ENCODE measurements around the gene NCR2. TPM values are rescaled to one million over a fixed set of nuclear protein-coding genes. Genes with fewer than 3 reads are reported as not detected.

Gene NCR2
- total and polyA plus RNA-seq, 9 of the 15 experiments (the other 6 are each of a cell fraction or from before 2014, with no cell fraction given): not detected

DNA sequence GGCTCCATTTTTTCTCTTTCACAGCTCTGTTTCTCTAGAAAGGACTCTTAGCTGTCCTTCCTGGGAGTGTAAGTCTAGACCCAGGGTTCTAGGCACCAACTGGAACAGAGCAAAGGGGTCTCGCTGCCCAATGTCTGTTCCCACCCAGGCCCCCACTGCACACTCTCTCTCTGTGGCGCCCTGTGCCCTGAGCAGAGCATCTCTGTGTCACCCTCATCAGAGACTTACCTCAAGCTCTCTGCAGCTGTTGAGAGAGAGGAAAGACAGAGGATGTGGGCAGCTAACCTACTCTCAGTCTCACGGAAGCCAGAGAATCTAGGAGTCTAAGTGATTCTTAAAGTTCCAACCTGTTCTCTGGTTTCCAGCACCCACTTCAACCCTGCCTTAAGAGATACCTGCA, 9.5 kb downstream of the NCR2 start:
- Histone ChIP-seq H3K4me2 (ENCODE audit: insufficient read depth, low read length) (no peak overlapping the region), H3K4me3 (no peak overlapping the region), H3K9me3 (replicated peaks; ENCODE audit: control insufficient read depth, insufficient read depth, low read depth, low read length) (peaks cover 2% of the 10 kb centered on the region; the same call in 1 of the 2 replicates), H3K4me1 (replicated peaks in 1 of 2; ENCODE audit: control insufficient read depth in 2 of 2, insufficient read depth in 2 of 2, low read length in 2 of 2) (no peaks in the 10 kb centered on the region), H3K79me2 (ENCODE audit: control insufficient read depth, insufficient read depth, low read length) (no peaks in the 10 kb centered on the region), H3K9me1 (ENCODE audit: control insufficient read depth, insufficient read depth, low read length) (no peaks in the 10 kb centered on the region), H4K20me1 (replicated peaks; ENCODE audit: control insufficient read depth, insufficient read depth, low read length) (no peaks in the 10 kb centered on the region), H3K36me3 (ENCODE audit: control insufficient read depth, insufficient read depth, low read length) (no peaks in the 10 kb centered on the region), H3K27ac (ENCODE audit: extremely low read depth, low read depth, low read length) (no peak overlapping the region), H2AFZ (ENCODE audit: low read depth, low read length) (no peak overlapping the region), H3K9ac (ENCODE audit: insufficient read depth in 1 of 2, low read depth in 2 of 2, low read length in 2 of 2) (no peak overlapping the region), H3K27me3 (ENCODE audit: control insufficient read depth in 2 of 2, insufficient read depth in 2 of 2, low read length in 2 of 2) (peaks cover 41 to 69% of the 10 kb centered on the region in 2 experiments)
- intact Hi-C loops (cut with micrococcal nuclease) (no loop called here), in situ Hi-C loops (cut with MboI) (no loop called here)
- CTCF ChIA-PET (ENCODE audit: low intra/inter-chr PET ratio): no interaction called here
- POLR2A ChIA-PET: interaction anchor here (0.7 to 1.0 kb wide), 3 partner anchors 8 to 38 kb away, joined by 3 to 5 read pairs (median 3); no protein-coding TSS in a partner anchor
- FAIRE-seq (no peak), ATAC-seq (no peak), DNase-seq (ENCODE audit: extremely low read depth in 1 of 4, low spot score in 3 of 4) (no peak)
- WGBS (ENCODE audit: insufficient coverage, low coverage, missing lambda C conversion rate): 4% methylated on average over 3 of the region's 3 CpGs
- TF ChIP-seq KAT7 (CRISPR knock-in tag; IDR thresholded peaks at IDR 0.05; ENCODE audit: borderline replicate concordance) (no peak), FOS (IDR thresholded peaks at IDR 0.05; ENCODE audit: extremely low read depth, insufficient read length) (no peak), SRSF9 (IDR thresholded peaks at IDR 0.05; ENCODE audit: borderline replicate concordance, low read depth, low read length) (no peak), HSF4 (CRISPR knock-in tag; IDR thresholded peaks at IDR 0.05; ENCODE audit: borderline replicate concordance) (no peak), RBM34 (IDR thresholded peaks at IDR 0.05; ENCODE audit: borderline replicate concordance, insufficient read depth, low read length) (no peak), OTX1 (CRISPR knock-in tag; IDR thresholded peaks at IDR 0.05) (no peak), TBL1XR1 (IDR thresholded peaks at IDR 0.05; ENCODE audit: low read length in 2 of 2) (no peak), POLR2H (tag; IDR thresholded peaks at IDR 0.05; ENCODE audit: low read depth) (no peak), XRCC4 (IDR thresholded peaks at IDR 0.05; ENCODE audit: extremely low read depth, insufficient read depth, insufficient read length) (no peak), SNRNP70 (optimal IDR thresholded peaks at IDR 0.05; ENCODE audit: low read depth, low read length) (no peak), NUFIP1 (IDR thresholded peaks at IDR 0.05; ENCODE audit: partially characterized antibody) (no peak), SIN3A (IDR thresholded peaks at IDR 0.05; ENCODE audit: borderline replicate concordance in 2 of 2, control insufficient read depth in 1 of 2, low read depth in 2 of 2, low read length in 2 of 2) (no peak), KDM5B (IDR thresholded peaks at IDR 0.05; ENCODE audit: insufficient replicate concordance, low read depth, low read length) (no peak), HOXB6 (CRISPR knock-in tag; IDR thresholded peaks at IDR 0.05; ENCODE audit: borderline replicate concordance) (no peak), ZNF589 (CRISPR knock-in tag; IDR thresholded peaks at IDR 0.05; ENCODE audit: low read depth) (no peak), NFXL1 (CRISPR knock-in tag; IDR thresholded peaks at IDR 0.05) (no peak)
- TF ChIP-seq, protein P1, sequence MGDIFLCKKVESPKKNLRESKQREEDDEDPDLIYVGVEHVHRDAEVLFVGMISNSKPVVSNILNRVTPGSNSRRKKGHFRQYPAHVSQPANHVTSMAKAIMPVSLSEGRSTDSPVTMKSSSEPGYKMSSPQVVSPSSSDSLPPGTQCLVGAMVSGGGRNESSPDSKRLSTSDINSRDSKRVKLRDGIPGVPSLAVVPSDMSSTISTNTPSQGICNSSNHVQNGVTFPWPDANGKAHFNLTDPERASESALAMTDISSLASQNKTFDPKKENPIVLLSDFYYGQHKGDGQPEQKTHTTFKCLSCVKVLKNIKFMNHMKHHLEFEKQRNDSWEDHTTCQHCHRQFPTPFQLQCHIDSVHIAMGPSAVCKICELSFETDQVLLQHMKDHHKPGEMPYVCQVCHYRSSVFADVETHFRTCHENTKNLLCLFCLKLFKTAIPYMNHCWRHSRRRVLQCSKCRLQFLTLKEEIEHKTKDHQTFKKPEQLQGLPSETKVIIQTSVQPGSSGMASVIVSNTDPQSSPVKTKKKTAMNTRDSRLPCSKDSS (IDR thresholded peaks at IDR 0.05; ENCODE audit: low read depth, partially characterized antibody): no peak
- TF ChIP-seq, protein P2, sequence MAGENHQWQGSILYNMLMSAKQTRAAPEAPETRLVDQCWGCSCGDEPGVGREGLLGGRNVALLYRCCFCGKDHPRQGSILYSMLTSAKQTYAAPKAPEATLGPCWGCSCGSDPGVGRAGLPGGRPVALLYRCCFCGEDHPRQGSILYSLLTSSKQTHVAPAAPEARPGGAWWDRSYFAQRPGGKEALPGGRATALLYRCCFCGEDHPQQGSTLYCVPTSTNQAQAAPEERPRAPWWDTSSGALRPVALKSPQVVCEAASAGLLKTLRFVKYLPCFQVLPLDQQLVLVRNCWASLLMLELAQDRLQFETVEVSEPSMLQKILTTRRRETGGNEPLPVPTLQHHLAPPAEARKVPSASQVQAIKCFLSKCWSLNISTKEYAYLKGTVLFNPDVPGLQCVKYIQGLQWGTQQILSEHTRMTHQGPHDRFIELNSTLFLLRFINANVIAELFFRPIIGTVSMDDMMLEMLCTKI (IDR thresholded peaks at IDR 0.05; ENCODE audit: partially characterized antibody): no peak
- TF ChIP-seq, protein P3, sequence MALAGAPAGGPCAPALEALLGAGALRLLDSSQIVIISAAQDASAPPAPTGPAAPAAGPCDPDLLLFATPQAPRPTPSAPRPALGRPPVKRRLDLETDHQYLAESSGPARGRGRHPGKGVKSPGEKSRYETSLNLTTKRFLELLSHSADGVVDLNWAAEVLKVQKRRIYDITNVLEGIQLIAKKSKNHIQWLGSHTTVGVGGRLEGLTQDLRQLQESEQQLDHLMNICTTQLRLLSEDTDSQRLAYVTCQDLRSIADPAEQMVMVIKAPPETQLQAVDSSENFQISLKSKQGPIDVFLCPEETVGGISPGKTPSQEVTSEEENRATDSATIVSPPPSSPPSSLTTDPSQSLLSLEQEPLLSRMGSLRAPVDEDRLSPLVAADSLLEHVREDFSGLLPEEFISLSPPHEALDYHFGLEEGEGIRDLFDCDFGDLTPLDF (CRISPR knock-in tag; IDR thresholded peaks at IDR 0.05): no peak
- BruUV-seq (replicated peaks): no TSS peak
